CD14-positive monocyte (primary cell): ENCODE results near the gene INPP5E. TPM values are rescaled to one million over a fixed set of nuclear protein-coding genes. Genes with fewer than 3 reads are reported as not detected.
A peak's percentile ranks its signal among the peaks of the same experiment; 100 is the strongest.

Experiments
- DNase-seq, 3 donors: peaks; one replicate each; pipeline ENCODE4 v3.0.0-alpha.2; 2011 to 2022
- H2AFZ ChIP-seq: 2 replicates; pipeline ENCODE4 v1.6.0; 2012; ENCODE audit warnings: mild to moderate bottlenecking, low read depth, low read length, inconsistent platforms; ENCODE audit not compliant: insufficient read depth, poor library complexity, severe bottlenecking
- H3K27ac ChIP-seq, 2 donors: 1 replicate in 1 of 2; 2 replicates in 1 of 2; pipeline ENCODE4 v1.5.1; 2012 to 2013; ENCODE audit warnings: low read length in 2 of 2, control low read depth in 1 of 2, inconsistent platforms in 1 of 2, low read depth in 1 of 2, mild to moderate bottlenecking in 1 of 2
- H3K27me3 ChIP-seq, 2 donors: one replicate each; pipeline versions ENCODE4 v1.6.0 to v1.6.1; 2011 to 2013; ENCODE audit warnings: low read length in 2 of 2; ENCODE audit not compliant: control insufficient read depth in 2 of 2, insufficient read depth in 2 of 2
- H3K36me3 ChIP-seq, 2 donors: replicated peaks in 1 of 2; 1 replicate in 1 of 2; 2 replicates in 1 of 2; pipeline versions ENCODE4 v1.5.1 to v1.6.1; 2012 to 2013; ENCODE audit warnings: low read length in 2 of 2, control low read depth in 1 of 2, inconsistent platforms in 1 of 2, mild to moderate bottlenecking in 1 of 2; ENCODE audit not compliant: insufficient read depth in 2 of 2, control insufficient read depth in 1 of 2
- H3K4me1 ChIP-seq, 2 donors: 1 replicate in 1 of 2; 2 replicates in 1 of 2; pipeline versions ENCODE4 v1.5.1 to v1.6.1; 2012 to 2013; ENCODE audit warnings: low read length in 2 of 2, control low read depth in 1 of 2, inconsistent platforms in 1 of 2, mild to moderate bottlenecking in 1 of 2, moderate library complexity in 1 of 2; ENCODE audit not compliant: insufficient read depth in 2 of 2, control insufficient read depth in 1 of 2
- H3K4me2 ChIP-seq: replicated peaks from 2 replicates; pipeline ENCODE3; 2012; ENCODE audit warnings: low read length, moderate library complexity, mild to moderate bottlenecking; ENCODE audit not compliant: poor library complexity, severe bottlenecking; ENCODE audit errors: extremely low read depth
- H3K4me3 ChIP-seq, 3 experiments: fragments of 200-600 bp in 1 of 3; sonication (generic) in 1 of 3; replicated peaks in 1 of 3; 1 replicate in 2 of 3; 2 replicates in 1 of 3; pipeline ENCODE4 v1.5.1; 2011 to 2013; ENCODE audit warnings: low read length in 3 of 3, mild to moderate bottlenecking in 3 of 3, control low read depth in 2 of 3, low read depth in 2 of 3, inconsistent platforms in 1 of 3, moderate library complexity in 1 of 3
- H3K79me2 ChIP-seq: 2 replicates; pipeline ENCODE4 v1.6.0; 2012; ENCODE audit warnings: mild to moderate bottlenecking, control low read depth, inconsistent platforms, low read length, moderate library complexity; ENCODE audit not compliant: insufficient read depth
- H3K9ac ChIP-seq: 2 replicates; pipeline ENCODE4 v1.6.0; 2017; ENCODE audit warnings: low read length, mild to moderate bottlenecking; ENCODE audit not compliant: insufficient read depth, poor library complexity, severe bottlenecking
- H3K9me3 ChIP-seq, 2 donors: replicated peaks in 1 of 2; 1 replicate in 1 of 2; 2 replicates in 1 of 2; pipeline versions ENCODE4 v1.5.1 to v1.6.1; 2012 to 2013; ENCODE audit warnings: low read length in 2 of 2, control low read depth in 1 of 2; ENCODE audit not compliant: control insufficient read depth in 1 of 2, insufficient read depth in 1 of 2
- H4K20me1 ChIP-seq: 2 replicates; pipeline ENCODE4 v1.6.0; 2012; ENCODE audit warnings: mild to moderate bottlenecking, low read length, control low read depth, moderate library complexity; ENCODE audit not compliant: insufficient read depth
- H3K27ac Mint-ChIP-seq, 7 donors: one replicate each; pipeline ENCODE4 v1.8.0; 2020; ENCODE audit warnings: mild to moderate bottlenecking in 7 of 7, mixed read lengths in 7 of 7, moderate library complexity in 6 of 7, inconsistent platforms in 2 of 7
- H3K27me3 Mint-ChIP-seq, 3 donors: one replicate each; pipeline ENCODE4 v1.8.0; 2021 to 2022; ENCODE audit warnings: low read depth in 3 of 3, mild to moderate bottlenecking in 3 of 3, mixed read lengths in 3 of 3, moderate library complexity in 3 of 3, inconsistent platforms in 1 of 3
- H3K36me3 Mint-ChIP-seq, 2 donors: one replicate each; pipeline ENCODE4 v1.8.0; 2020; ENCODE audit warnings: mixed read lengths in 2 of 2, inconsistent platforms in 1 of 2, mild to moderate bottlenecking in 1 of 2
- H3K4me1 Mint-ChIP-seq: one replicate; pipeline ENCODE4 v1.8.0; 2020; ENCODE audit warnings: mild to moderate bottlenecking, mixed read lengths
- H3K4me3 Mint-ChIP-seq, 2 donors: one replicate each; pipeline ENCODE4 v1.8.0; 2020; ENCODE audit warnings: mild to moderate bottlenecking in 2 of 2, mixed read lengths in 2 of 2, moderate library complexity in 1 of 2
- H3K9me3 Mint-ChIP-seq, 7 donors: one replicate each; pipeline ENCODE4 v1.8.0; 2020 to 2022; ENCODE audit warnings: mixed read lengths in 7 of 7, mild to moderate bottlenecking in 6 of 7, moderate library complexity in 6 of 7, inconsistent platforms in 2 of 7
- CTCF ChIP-seq: fragments of 200-600 bp; IDR thresholded peaks from one replicate; pipeline ENCODE4 v1.8.0; 2022; ENCODE audit warnings: antibody characterized with exemption, mild to moderate bottlenecking
- WGBS: methylation state at CpG from one replicate; pipeline ENCODE4 v1.1.5; 2013; ENCODE audit warnings: missing lambda C conversion rate; ENCODE audit not compliant: insufficient coverage; 5-methylcytosine and 5-hydroxymethylcytosine counted together
- intact Hi-C, 2 donors: fragments of 100-400 bp; cut with micrococcal nuclease; formaldehyde crosslinking; loops; one replicate each; pipeline versions ENCODE4 v1.15.0 to v1.15.1; 2023
- polyA plus RNA-seq, 3 donors: library from polyadenylated mRNA; depleted of rRNA in 1 of 3; unstranded in 2 of 3; stranded (reverse) in 1 of 3; fragments of 300-500 nt in 2 of 3; fragments of >200 nt in 1 of 3; fragmentation: Illumina TruSeq in 2 of 3; gene quantifications; 1 replicate in 2 of 3; 2 replicates in 1 of 3; pipeline ENCODE4 v1.2.3, GENCODE V29; 2012 to 2021

INPP5E gene
- polyA plus RNA-seq, 3 donors = 1.0 to 8.0 (median 1.0) TPM

- Mint-ChIP-seq H3K27ac (no peak overlapping the region), H3K4me1 (peaks cover 15% of the 10 kb centered on the region), H3K4me3 (no peak overlapping the region), H3K36me3 (peaks cover 45 to 61% of the 10 kb centered on the region in 2 donors), H3K9me3 (peaks cover 0 to 2% (median 0%) of the 10 kb centered on the region in 7 donors), H3K27me3 (peaks cover 0 to 4% (median 4%) of the 10 kb centered on the region in 3 donors)
- H4K20me1 ChIP-seq = peaks cover 14% of the 10 kb centered on the region
- no CpG with 5 or more reads among the region's 6 CpGs for WGBS
- H2AFZ ChIP-seq = no peak overlapping the region
- peaks cover 51 to 55% of the 10 kb centered on the region in 2 donors for H3K36me3 ChIP-seq
- no peaks in the 10 kb centered on the region for H3K9me3 ChIP-seq
- no peak for TF ChIP-seq CTCF
- no peak overlapping the region for H3K4me3 ChIP-seq
- no peak for DNase-seq
- intact Hi-C loops = no loop called here
- H3K4me1 ChIP-seq = peaks cover 17 to 23% of the 10 kb centered on the region in 2 donors
- H3K27ac ChIP-seq = no peak overlapping the region
- no peaks in the 10 kb centered on the region for H3K27me3 ChIP-seq
- no peak overlapping the region for H3K9ac ChIP-seq
- H3K79me2 ChIP-seq = peaks cover 15% of the 10 kb centered on the region
- no peak overlapping the region for H3K4me2 ChIP-seq
These were observed 42.0 kb downstream of the INPP5E start for GRCh38 chr9:136397643-136398042.

- no peaks in the 10 kb centered on the region for H3K27me3 ChIP-seq
- H2AFZ ChIP-seq = no peak overlapping the region
- H3K36me3 ChIP-seq = peaks cover 58 to 61% of the 10 kb centered on the region in 2 donors
- TF ChIP-seq CTCF = no peak
- peaks cover 17 to 23% of the 10 kb centered on the region in 2 donors for H3K4me1 ChIP-seq
- H3K4me2 ChIP-seq = no peak overlapping the region
- intact Hi-C loops = no loop called here
- peaks cover 50 to 68% of the 10 kb centered on the region in 2 donors for H3K36me3 Mint-ChIP-seq
- DNase-seq = no peak
- H3K27me3 Mint-ChIP-seq = peaks cover 0 to 6% (median 4%) of the 10 kb centered on the region in 3 donors
- H3K4me3 ChIP-seq = no peak overlapping the region
- H3K4me3 Mint-ChIP-seq = no peak overlapping the region
- no peak overlapping the region for H3K27ac ChIP-seq
- peaks cover 14% of the 10 kb centered on the region for H4K20me1 ChIP-seq
- no peaks in the 10 kb centered on the region for H3K9me3 ChIP-seq
- H3K9me3 Mint-ChIP-seq = peaks cover 0 to 2% (median 0%) of the 10 kb centered on the region in 7 donors
- 100% methylated on average over 1 of the region's 4 CpGs for WGBS
- H3K4me1 Mint-ChIP-seq = peaks cover 15% of the 10 kb centered on the region
- H3K27ac Mint-ChIP-seq = peak overlapping the region in 1 of 7 donors; percentile 65
- peaks cover 15% of the 10 kb centered on the region for H3K79me2 ChIP-seq
- H3K9ac ChIP-seq = no peak overlapping the region
These were observed 43.5 kb downstream of the INPP5E start for GRCh38 chr9:136396219-136396515.
